ENCODE results near the gene INO80D.
"Not testable (repeated sequence)": the region's sequence is repeated elsewhere in the genome, so short reads cannot be mapped to it uniquely, and the experiment has no call there.

INO80D gene

DNA sequence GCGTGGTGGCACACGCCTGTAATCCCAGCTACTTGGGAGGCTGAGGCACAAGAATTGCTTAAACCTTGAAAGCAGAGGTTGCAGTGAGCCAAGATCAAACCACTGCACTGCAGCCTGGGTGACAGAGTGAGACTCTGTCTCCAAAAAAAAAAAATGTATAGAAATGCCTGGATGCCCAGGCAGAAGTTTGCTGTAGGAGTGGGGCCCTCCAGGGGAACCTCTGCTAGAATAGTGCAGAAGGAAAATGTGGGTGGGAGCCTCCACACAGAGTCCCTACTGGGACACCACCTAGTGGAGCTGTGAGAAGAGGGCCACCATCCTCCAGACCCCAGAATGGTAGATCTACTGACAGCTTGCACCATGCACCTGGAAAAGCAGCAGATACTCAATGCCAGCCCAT, 70.2 kb downstream of the INO80D start:
- not testable (repeated sequence) for DNase-seq

DNA sequence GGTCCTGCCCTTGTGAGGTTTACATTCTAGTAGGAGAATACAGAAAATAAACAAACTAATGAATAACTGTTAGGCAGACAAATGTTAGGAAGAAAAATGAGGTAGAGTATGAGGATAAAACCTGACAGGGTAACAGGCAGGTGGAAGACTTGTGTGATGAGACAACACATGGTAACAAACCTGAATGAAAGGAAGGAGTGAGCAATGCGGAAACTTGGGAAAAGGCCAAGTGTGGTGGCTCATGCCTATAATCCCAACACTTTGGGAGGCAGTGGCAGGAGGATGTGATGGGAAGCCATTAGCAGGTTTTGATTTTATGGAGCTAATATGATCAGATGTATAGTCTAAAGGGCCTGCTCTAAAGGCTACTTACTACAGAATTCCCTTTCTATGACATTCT, 74.2 kb downstream of the INO80D start:
- no peak for DNase-seq

DNA sequence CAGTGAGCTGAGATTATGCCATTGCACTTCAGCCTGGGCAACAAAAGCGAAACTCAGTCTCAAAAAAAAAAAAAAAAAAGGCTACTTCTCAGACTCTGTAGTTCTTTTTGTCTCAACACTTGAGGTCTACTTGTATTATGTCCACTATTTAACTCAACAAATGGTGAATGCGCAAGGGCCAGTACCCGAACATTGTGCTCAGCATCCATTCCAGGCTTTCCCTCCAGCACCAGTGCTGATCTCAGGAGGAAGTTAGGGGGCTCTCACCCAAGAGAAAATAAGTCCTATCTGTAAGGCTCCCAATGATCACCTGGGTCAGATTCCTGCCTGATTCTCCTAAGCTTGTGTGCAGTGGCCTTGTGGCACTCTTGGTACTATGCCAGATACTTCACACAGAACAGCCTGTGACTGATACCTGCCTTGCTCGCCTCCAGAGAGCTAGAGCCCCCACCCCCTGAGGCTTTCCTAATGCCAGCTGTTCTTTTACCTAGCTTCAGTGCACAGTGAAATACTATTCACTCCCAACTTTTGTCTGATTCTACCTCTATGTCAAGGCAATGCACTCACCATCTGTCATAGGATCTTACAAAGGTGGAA, 74.9 kb downstream of the INO80D start:
- DNase-seq: peak; percentile 71

DNA sequence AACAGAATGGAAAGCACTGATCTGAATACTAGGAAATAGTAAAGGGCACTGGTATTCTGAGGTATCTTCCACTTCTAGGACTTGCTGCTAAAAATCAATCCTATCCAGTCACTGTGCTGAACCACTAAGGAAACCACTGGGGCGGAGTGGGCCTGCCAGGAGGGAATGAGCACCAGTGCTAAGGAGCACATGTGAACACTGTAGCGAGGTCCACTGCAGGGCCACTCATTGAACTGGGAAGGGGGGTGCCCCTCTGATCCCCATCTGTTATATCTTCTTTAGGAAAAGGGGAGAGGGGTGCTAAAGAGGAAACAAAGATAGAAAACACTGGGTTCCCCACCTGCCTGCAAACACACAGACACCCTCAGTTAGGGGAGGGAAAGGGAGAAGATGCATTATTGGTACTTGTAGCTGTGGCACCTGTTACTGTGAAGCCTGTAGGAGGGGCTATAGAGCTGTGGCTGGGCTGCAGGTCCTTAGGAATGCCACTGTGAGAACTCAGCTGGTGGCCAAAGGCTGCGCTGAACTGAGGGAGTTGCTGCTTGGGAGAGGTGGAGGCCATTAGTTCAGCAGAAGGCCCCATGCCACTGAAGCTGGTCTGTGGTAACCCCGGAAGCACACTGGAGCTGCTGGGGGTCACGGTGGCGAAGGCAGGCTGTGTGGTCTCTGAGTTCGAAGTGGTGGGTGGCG, 81.8 kb downstream of the INO80D start:
- no peak for DNase-seq

DNA sequence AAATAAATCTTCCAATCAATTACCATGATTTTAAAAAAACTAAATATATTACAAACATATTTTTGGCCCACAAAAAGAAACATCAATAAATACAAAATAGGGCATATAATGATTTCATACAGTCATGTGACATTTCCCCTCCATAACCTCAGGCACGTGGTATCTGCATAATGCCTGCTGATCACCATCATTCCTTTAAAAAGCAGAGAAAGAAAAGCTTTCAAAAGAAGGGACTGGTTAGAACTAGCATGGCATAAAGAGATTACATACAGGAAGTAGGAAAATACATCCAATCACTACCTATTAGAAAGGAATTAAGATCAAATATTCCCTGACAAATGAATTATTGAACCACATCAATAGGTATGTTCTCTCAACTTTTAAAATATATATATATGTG, 83.5 kb downstream of the INO80D start:
- DNase-seq: no peak

DNA sequence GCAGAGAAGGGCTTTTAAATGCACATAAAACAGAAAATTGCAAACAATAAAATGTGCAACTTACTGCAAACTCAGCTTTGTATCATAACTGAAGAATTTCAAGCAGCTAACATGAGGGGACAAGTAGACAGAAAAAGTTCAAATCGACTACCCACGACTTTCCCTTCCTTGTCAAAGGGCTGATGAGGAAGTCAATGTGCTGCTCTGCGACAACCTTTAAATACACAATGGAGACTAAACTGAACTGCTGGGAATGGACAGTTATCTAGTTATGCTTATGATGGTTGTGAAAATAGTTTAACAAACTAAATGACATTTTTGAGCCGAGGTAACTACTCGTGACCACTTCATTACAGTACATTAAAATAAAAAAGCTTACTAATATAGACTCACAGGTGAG, 84.1 kb downstream of the INO80D start:
- DNase-seq: no peak

DNA sequence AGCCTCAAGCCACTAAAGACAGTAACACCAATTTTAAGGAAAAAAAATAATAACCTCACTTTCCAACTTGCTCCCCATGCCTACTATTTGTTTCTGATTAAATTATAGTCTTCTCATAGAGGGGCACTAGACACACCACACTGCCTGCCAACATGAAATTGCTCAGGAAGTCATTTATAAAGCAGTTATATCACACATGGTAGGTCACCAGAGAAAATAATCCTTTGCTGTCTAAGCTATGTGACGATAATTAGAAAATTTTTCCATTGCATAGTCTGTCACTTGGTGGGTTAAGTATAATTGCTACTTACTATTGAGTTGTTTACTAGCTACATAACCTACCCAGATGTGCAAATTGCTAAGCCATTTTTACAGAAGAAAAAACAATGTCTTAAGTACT, 85.2 kb downstream of the INO80D start:
- DNase-seq: no peak

DNA sequence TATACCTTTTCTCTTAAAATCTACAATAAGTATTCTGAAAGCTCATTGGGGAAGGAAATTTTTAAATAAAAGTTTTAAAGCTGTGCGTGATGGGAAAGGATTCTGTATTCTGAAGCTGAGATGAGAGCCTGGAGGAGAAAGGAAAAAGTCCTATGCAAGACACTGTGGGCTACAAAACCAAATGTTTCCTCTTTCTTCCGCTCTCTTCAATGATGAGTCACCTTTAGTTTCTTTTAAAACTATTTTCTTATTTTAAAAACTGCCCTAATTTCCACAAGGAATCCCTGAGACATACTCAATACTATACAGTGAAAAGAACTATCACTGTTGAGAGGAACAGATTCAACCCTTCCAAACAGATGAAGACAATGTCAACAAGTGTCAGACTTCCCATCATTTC, 87.4 kb downstream of the INO80D start:
- no peak for DNase-seq

DNA sequence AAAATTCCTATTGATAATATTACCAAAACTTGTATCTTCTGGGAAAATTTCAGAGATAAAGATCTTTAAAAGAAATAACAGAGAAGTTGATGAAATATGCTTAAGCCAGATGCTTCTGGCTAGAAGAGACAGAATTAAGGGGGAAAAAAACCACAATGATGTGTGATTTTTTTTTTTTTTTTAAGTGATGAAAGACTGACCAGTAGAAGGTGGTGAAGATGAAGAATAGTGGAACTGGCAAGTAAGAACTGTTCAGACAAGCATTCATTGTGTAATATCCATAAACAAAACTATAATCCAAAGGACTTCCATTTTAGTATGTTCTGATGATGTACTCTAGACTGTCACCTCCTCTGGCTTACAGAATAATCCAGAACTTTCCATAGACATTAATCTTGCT, 89.8 kb downstream of the INO80D start:
- no peak for DNase-seq

DNA sequence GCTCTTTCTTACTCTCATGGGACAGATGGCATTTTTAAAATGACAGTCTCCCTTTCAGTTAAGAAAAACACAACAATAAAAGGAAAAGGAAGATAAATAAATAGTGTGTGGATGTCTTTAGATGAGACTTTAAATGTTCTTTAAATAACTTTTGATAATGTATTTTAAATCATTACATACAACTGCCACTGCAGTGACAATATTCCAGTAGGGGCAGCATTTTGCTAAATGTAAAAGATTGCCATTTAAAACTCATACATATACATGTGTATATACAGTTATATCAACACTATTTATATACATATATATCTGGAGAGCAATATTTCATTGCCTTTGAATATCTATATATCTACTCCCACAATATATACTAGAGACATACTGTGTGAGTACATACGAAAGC, 90.7 kb downstream of the INO80D start:
- no peak for DNase-seq

DNA sequence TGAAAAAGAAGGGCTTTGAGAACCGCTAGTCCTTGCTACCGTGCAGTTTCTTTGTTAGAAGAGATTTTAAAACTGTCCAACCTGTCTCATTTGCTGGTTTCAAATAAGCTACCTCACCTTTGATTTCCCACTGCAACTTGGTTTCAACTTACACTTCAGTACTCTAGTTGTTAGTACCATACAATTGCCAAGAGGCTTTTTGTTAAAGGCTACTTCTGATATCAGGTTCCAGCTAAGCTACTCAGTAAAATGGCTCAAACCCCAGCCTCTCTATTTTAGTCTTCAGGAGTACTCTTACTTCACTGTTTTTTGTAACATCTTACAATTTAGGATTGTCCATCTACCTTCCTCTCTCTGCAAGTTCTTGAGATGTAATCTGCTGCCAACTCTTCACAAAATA, 91.6 kb downstream of the INO80D start:
- no peak for DNase-seq

DNA sequence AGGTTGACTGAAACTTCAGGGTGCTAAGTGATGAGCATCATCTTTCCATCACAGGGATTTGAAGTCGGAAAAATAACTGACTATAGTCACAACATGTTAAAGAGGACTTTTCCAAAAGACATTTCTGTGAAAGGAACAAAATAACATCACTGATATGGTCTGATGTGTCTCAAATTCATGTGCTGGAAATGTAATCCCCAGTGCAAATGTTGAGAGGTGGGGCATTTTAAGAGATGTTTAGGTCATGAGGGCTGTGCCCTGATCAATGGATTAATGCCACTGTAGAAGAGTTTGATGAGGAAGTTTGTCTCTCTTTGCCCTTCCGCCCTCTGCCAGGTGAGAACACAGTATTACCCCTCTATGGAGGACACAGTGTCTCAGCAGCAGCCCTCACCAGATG, 95.9 kb downstream of the INO80D start:
- no peak for DNase-seq

DNA sequence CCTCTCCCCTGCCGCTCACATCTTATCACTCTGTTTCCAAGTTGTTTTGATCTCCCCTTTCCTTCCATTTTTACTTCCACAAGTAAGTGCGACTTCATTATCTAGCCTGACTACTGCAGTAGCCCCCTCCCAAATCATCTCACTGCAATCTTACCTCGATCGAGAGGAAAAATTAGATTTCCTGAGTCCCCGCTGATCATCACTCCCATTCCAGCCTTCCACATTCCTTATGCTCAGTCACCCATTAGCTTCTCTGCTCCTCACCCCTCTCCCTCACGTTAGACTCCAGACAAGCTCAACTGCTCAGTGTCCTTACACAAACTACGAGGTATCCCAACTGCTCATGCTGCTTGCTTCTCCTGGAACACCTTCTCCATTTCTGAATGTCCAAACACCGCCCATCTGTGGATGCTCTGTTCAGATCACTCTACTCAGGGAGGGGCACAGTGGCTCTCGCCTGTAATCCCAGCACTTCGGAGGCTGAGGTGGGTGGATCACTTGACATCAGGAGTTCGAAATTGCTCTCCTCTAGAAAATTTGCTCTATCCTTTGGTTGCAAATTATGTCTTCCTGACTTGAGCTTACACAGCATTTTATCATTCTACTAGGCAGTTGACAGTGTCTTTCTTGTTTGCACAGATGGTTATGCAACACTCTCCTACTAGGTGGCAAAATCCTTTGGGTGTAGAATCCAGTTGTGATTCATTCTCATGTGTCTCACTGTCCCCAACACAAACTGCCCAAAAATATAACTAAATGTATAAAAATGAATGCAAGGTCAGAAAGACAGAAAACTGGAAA, 96.5 kb downstream of the INO80D start:
- no peak for DNase-seq

DNA sequence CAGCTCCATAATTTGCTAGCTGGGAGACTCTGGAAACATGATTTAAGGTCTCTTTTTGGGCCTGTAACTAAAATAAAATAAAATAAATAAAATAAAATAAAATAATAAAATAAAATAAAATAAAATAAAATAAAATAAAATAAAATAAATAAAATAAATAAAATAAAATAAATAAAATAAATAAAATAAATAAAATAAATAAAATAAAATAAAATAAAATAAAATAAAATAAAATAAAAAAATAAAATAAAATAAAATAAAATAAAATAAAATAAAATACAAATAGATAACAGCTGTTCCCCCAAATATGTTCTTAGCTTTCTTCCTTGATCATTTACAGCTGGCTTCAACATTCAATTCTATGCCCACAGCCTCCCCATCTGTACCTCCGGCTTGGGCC, 97.3 kb downstream of the INO80D start:
- not testable (repeated sequence) for DNase-seq

DNA sequence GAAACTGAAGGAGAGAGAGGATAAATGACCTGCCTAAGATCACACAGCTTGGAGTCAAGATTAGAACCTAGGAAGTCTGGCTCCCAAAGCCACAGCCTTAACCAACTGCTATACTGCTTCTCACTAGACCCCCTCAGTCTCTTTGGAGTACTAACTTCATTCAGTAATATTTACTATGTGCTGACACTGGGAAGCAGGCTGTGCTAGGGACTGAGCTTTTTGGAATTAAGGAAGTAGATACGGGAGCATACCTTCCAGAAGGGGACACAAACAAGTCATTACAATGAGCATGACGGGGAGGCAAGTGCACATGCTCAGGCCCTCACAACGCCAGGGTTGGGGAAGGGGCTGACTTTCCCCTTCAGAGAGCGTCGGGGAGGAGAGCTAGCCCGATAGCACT, 97.7 kb downstream of the INO80D start:
- DNase-seq: no peak

DNA sequence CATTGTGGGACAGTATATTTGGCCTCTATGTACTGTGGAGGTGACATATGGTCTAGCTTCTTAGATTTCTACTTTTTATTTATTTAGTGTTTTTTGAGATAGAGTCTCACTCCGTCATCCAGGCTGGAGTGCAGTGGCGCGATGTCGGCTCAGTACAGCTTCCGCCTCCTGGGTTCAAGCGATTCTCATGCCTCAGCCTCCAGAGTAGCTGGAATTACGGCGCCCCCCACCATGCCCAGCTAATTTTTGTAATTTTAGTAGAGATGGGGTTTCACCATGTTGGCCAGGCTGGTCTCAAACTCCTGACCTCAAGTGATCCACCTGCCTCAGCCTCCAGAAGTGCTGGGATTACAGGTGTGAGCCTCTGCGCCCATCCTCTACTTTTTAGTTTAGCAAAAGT, 99.6 kb downstream of the INO80D start:
- DNase-seq: not testable (repeated sequence)

DNA sequence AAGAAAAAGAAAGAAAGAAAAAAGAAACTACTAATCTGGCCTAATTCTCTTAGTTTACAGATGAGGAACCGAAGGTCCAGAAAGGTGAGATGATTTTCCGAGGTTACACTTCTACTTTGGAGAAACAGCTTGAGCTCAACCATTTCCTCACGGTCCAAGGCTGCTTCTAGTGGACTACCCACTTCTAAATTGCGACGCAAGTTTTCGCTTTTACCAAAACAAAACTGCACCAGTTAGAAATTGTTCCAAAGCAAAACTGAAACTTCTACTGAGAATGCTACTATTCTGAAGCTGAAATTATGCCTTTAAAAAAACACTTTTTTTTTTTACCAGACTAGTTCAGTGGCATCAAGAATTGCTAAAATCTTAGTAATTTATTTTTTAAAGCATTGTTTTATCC, 101.6 kb downstream of the INO80D start:
- DNase-seq: no peak

DNA sequence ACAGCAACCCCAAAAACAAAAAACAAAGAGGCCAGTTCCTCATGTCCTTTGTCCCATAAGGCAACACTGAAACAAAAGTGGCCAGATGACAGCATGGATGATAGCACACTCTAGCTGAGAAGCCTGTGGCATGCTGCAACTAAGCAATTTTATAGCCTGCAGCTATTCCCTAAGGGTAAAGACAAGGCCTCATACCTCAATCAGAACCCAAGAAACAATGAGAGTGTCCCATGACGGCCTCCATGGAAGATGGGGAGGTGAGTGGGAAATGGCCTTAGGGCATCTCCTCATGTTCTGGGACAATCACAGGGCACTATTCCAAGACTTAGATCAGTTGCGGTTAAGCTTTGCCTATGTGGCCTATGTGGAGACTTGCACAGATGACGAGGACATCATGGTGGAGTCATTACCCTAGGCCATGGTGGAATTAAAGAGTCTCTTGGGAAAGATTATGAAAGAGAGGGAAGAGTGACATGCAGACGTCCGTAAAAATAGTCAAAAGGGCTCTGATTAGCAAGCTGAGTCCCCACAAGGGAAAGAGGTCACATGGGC, 103.1 kb downstream of the INO80D start:
- DNase-seq: no peak

DNA sequence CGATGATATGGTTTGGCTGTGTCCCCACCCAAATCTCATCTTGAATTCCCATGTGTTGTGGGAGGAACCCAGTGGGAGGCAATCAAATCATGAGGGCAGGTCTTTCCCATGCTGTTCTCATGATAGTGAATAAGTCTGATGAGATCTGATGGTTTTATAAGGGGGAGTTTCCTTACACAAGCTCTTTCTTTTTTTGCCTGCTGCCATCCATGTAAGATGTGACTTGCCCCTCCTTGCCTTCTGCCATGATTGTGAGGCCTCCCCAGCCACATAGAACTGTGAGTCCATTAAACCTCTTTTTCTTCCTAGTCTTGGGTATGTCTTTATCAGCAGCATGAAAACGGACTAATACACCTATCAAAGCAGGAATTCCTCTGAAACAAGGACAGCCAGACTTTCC, 107.2 kb downstream of the INO80D start:
- DNase-seq: not testable (repeated sequence)

DNA sequence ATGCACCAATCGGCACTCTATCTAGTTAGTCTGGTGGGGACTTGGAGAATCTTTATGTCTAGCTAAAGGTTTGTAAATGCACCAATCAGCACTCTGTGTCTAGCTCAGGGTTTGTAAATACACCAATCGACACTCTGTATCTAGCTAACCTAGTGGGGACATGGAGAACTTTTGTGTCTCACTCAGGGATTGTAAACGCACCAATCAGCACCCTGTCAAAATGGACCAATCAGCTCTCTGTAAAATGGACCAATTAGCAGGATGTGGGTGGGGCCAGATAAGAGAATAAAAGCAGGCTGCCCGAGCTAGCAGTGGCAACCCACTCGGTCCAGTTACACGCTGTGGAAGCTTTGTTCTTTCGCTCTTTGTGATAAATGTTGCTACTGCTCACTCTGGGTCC, 108.3 kb downstream of the INO80D start:
- DNase-seq: not testable (repeated sequence)

DNA sequence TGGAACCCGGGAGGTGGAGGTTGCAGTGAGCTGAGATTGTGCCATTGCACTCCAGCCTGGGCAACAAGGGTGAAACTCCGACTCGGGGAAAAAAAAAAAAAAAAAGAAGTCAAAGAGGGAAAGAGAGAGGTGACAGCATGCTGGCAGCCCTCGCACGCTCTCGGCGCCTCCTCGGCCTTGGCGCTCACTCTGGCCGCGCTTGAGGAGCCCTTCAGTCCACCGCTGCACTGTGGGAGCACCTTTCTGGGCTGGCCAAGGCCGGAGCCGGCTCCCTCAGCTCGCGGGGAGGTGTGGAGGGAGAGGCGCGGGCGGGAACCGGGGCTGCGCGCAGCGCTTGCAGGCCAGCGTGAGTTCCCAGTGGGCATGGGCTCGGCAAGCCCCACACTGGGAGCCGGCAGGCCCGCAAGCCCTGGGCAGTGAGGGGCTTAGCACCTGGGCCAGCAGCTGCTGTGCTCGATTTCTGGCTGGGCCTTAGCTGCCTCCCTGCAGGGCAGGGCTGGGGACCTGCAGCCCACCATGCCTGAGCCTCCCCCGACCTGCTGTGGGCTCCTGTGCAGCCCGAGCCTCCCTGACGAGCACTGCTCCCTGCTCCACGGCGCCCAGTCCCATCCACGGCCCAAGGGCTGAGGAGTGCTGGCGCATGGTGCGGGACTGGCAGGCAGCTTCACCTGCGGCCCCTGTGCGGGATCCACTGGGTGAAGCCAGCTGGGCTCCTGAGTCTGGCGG, 108.9 kb downstream of the INO80D start:
- DNase-seq: not testable (repeated sequence)

DNA sequence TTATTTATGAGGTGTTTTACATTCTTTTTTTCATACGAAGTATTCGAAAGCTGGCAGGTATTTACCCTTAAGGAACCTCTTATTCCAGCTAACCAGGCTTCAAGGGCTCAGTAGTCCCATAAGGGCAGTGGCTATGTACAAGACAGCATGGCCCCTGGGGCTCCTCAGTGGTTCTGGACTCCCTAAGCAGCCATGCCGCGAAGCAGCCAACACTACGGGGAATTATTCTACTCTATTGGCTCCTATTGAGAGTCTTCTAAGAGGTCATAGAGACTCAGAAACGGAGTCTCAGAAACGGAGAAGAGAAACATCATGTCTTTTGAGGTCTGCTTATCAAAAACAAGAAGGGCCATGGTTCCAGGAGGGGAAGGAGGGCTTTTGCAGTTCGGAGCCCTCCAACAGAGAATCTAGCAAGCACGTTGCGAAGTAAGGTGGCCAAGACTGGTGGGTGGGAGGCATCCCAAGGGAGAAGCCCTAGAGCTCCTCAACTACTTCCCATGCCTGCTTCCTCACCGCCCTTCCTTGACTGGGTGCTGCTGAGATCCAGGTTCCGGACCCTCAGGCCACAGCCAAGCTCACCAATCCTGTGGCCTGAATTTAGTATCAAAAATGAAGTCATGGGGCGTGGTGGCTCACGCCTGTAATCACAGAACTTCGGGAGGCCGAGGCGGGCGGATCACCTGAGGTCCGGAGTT, 109.7 kb downstream of the INO80D start:
- no peak for DNase-seq
